Endodermal cell (in vitro differentiated cells): ENCODE data around the gene BMP8B. TPM values are rescaled to one million over a fixed set of nuclear protein-coding genes. Genes with fewer than 3 reads are reported as not detected.

Experiments used
- DNase-seq: peaks from one replicate; pipeline ENCODE4 v3.0.0-alpha.2; 2017
- H3K27ac ChIP-seq: 2 replicates; pipeline ENCODE4 v1.5.1; 2013; ENCODE audit warnings: mild to moderate bottlenecking, low read depth, low read length, moderate library complexity
- H3K27me3 ChIP-seq: 2 replicates; pipeline ENCODE4 v1.6.1; 2013; ENCODE audit warnings: mild to moderate bottlenecking, low read length, moderate library complexity; ENCODE audit not compliant: insufficient read depth, control insufficient read depth, poor library complexity, severe bottlenecking
- H3K36me3 ChIP-seq: 2 replicates; pipeline ENCODE4 v1.7.0; 2013; ENCODE audit warnings: mild to moderate bottlenecking, low read length, moderate library complexity; ENCODE audit not compliant: control insufficient read depth, insufficient read depth
- H3K4me1 ChIP-seq: one replicate; pipeline ENCODE4 v1.7.0; 2013; ENCODE audit warnings: low read length; ENCODE audit not compliant: control insufficient read depth, insufficient read depth
- H3K4me3 ChIP-seq: 2 replicates; pipeline ENCODE4 v1.5.1; 2013; ENCODE audit warnings: mild to moderate bottlenecking, low read length, moderate library complexity
- H3K9ac ChIP-seq: 2 replicates; pipeline ENCODE4 v1.6.1; 2013; ENCODE audit warnings: mild to moderate bottlenecking, low read length, moderate library complexity; ENCODE audit not compliant: poor library complexity, severe bottlenecking; ENCODE audit errors: extremely low read depth
- H3K9me3 ChIP-seq: 2 replicates; pipeline ENCODE4 v1.6.1; 2013; ENCODE audit warnings: mild to moderate bottlenecking, low read length, moderate library complexity; ENCODE audit not compliant: control insufficient read depth
- H3K27ac Mint-ChIP-seq: 2 replicates; pipeline ENCODE4 v1.8.0; 2020; ENCODE audit warnings: mixed read lengths
- H3K27me3 Mint-ChIP-seq: 2 replicates; pipeline ENCODE4 v1.8.0; 2021; ENCODE audit warnings: mild to moderate bottlenecking, mixed read lengths; ENCODE audit not compliant: insufficient read depth
- H3K36me3 Mint-ChIP-seq: 2 replicates; pipeline ENCODE4 v1.8.0; 2020; ENCODE audit warnings: low read depth, mixed read lengths
- H3K4me1 Mint-ChIP-seq: 2 replicates; pipeline ENCODE4 v1.8.0; 2020; ENCODE audit warnings: mixed read lengths
- H3K4me3 Mint-ChIP-seq: 2 replicates; pipeline ENCODE4 v1.8.0; 2020; ENCODE audit warnings: mild to moderate bottlenecking, moderate library complexity, mixed read lengths
- H3K9me3 Mint-ChIP-seq: 2 replicates; pipeline ENCODE4 v1.8.0; 2020; ENCODE audit warnings: mild to moderate bottlenecking, mixed read lengths
- CTCF ChIP-seq: fragments of 200-600 bp; sonication (generic); conservative IDR thresholded peaks from 2 replicates; pipeline ENCODE4 v1.5.0; 2021; ENCODE audit warnings: antibody characterized with exemption, mild to moderate bottlenecking
- WGBS, 2 experiments: methylation state at CpG; one replicate each; pipeline versions ENCODE4 v1.1.5 to v1.1.7; 2013; ENCODE audit warnings: missing lambda C conversion rate in 2 of 2, mixed read lengths in 1 of 2; ENCODE audit not compliant: insufficient coverage in 1 of 2, insufficient read length in 1 of 2; 5-methylcytosine and 5-hydroxymethylcytosine counted together
- total RNA-seq, 2 donors: library from RNA; stranded (reverse); fragmentation: NEBNext Ultra II Directional in 1 of 2; extraction: Animal tissue kit (Norgen Biotek cat#: 25700) in 1 of 2; gene quantifications; 2 replicates in 1 of 2; 3 replicates in 1 of 2; pipeline ENCODE4 v1.2.1, GENCODE V29; 2021

The BMP8B gene
- total RNA-seq, 2 donors from 2014 or later = 0.13 to 0.29 TPM

DNA sequence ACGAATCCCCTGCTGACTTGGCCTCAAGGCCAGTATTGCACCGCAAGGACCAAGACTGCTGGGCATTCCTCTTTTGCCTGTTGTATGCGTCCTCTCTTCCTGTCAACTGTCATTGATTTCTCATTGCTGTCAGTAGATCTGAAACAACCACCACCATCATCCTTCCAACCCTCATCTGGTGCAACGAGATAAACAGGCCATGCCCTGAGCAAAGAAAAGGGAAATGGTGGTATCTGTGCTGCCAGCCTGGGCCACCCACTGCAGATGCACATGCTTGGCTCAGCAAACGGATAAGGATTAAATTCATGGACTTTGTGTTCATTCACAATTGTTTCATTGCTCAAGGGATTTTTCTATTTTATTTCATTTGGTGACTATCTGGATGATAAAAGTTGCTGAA is 31.2 kb downstream of the BMP8B start:
- no peak for DNase-seq
- H3K9me3 Mint-ChIP-seq = peaks cover 3% of the 10 kb centered on the region

DNA sequence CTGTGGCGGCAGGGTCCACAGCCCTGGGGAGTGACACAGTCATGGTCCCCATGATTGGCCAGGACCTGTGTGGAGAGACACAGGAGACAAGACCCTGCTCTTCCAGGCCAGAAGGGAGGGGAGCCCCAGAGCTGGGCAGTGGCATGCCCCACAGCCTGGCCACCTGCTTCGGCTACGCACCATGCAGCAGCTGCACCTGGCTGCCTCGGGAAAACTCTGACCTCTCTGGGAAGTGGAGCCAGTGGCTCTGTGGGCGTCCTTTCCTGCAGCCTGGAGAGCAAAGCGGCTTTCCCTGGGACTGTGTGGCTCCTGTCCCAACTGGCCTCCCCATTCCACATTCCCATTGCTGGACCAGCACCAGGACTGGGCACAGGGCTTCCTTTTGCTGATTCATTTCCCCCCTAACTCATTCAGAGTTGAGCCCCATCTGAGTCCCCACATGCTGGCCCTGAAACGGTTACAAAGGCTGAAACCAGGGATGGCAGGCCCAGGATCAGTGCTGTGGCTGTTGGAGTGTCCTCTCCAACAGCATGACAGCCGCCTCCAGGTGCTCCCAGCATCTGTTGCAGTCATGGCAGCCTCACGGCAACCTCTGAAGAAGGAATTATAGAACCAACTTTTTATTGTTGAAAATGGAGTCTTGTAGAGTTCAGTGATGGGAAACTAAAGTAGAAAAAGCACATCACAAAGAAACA is 32.6 kb downstream of the BMP8B start:
- DNase-seq = no peak
- no peak for TF ChIP-seq CTCF
- Histone ChIP-seq H3K4me3 (no peak overlapping the region), H3K4me1 (no peaks in the 10 kb centered on the region), H3K27me3 (no peaks in the 10 kb centered on the region), H3K9ac (no peak overlapping the region), H3K9me3 (no peaks in the 10 kb centered on the region), H3K36me3 (peaks cover 55% of the 10 kb centered on the region), H3K27ac (no peak overlapping the region)
- H3K4me1 Mint-ChIP-seq = no peaks in the 10 kb centered on the region
- peaks cover 3% of the 10 kb centered on the region for H3K9me3 Mint-ChIP-seq
- WGBS, 2 experiments = 88 to 97% methylated on average over 8 to 9 of the region's 9 CpGs
- no peaks in the 10 kb centered on the region for H3K27me3 Mint-ChIP-seq
- H3K36me3 Mint-ChIP-seq = peaks cover 71% of the 10 kb centered on the region
- no peak overlapping the region for H3K27ac Mint-ChIP-seq
- no peak overlapping the region for H3K4me3 Mint-ChIP-seq

More for the DNA sequence above, 31.2 kb downstream of the BMP8B start:
- Histone ChIP-seq H3K9me3 (no peaks in the 10 kb centered on the region), H3K27ac (no peak overlapping the region), H3K9ac (no peak overlapping the region), H3K4me1 (no peaks in the 10 kb centered on the region), H3K27me3 (no peaks in the 10 kb centered on the region), H3K4me3 (no peak overlapping the region), H3K36me3 (peaks cover 41% of the 10 kb centered on the region)
- TF ChIP-seq CTCF = no peak
- peaks cover 58% of the 10 kb centered on the region for H3K36me3 Mint-ChIP-seq
- no peak overlapping the region for H3K27ac Mint-ChIP-seq
- H3K27me3 Mint-ChIP-seq = peaks cover 5% of the 10 kb centered on the region
- H3K4me1 Mint-ChIP-seq = no peaks in the 10 kb centered on the region
- no peak overlapping the region for H3K4me3 Mint-ChIP-seq
- WGBS, 2 experiments = 95% methylated on average over 4 to 5 of the region's 5 CpGs

DNA sequence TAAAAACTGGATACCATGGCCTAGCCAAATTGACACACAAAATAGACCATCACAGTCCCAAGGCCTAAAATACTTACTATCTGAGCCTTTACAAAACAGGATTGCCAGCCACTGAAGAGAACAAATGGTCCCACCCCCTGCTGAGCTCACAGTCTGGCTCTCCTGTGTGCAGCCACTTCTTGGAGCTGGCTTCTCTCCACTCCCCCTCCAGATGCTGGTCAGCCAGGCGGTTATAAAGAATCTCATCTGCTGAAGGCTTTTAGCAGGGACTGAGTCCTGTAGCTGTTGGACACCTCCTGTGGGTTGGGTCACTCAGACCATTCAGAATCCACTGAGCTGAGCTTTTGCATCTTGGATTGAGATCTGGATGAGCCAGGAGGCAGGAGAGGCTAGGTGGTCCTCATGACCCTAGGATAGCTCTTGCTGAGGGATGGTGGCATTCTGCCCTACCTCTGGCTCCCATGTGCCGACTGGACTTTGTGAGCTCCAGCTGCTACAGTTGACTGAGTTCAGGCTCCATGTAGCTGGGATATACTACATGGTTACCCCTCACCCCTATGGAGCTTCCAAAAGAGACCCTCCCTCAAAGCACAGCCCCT is 33.7 kb downstream of the BMP8B start:
- Mint-ChIP-seq H3K27me3 (no peaks in the 10 kb centered on the region), H3K4me1 (no peaks in the 10 kb centered on the region), H3K4me3 (no peak overlapping the region), H3K9me3 (peaks cover 2% of the 10 kb centered on the region), H3K36me3 (peaks cover 78% of the 10 kb centered on the region), H3K27ac (no peak overlapping the region)
- Histone ChIP-seq H3K36me3 (peaks cover 66% of the 10 kb centered on the region), H3K4me3 (no peak overlapping the region), H3K27ac (no peak overlapping the region), H3K27me3 (no peaks in the 10 kb centered on the region), H3K9ac (no peak overlapping the region), H3K4me1 (no peaks in the 10 kb centered on the region), H3K9me3 (no peaks in the 10 kb centered on the region)
- no peak for DNase-seq
- WGBS, 2 experiments = 93% methylated on average over 2 of the region's 2 CpGs; no CpG with 5 or more reads in 1 of the 2 experiments
- no peak for TF ChIP-seq CTCF
